GM18870 (cell line): ENCODE results near the gene RAB37.

ENCODE experiments used
- ATAC-seq: cut with Tn5 transposase; IDR thresholded peaks from one replicate; pipeline ENCODE4 v1.9.1; 2021; ENCODE audit warnings: moderate library complexity; ENCODE audit not compliant: unreplicated experiment

The RAB37 gene

GRCh38 chr17:74760404-74761105 is 23.5 kb downstream of the RAB37 start:
- ATAC-seq: no peak

- no peak for ATAC-seq
Measured at GRCh38 chr17:74761419-74761818, 24.4 kb downstream of the RAB37 start.

GRCh38 chr17:74761931-74762330 is 24.9 kb downstream of the RAB37 start:
- no peak for ATAC-seq

- no peak for ATAC-seq
Measured at GRCh38 chr17:74763565-74764387, 26.7 kb downstream of the RAB37 start.

- ATAC-seq: no peak
Measured at GRCh38 chr17:74764751-74765286, 27.8 kb downstream of the RAB37 start.

- ATAC-seq: no peak
Measured at GRCh38 chr17:74766413-74766812, 29.4 kb downstream of the RAB37 start.

- no peak for ATAC-seq
Measured at GRCh38 chr17:74767111-74767516, 30.1 kb downstream of the RAB37 start.

GRCh38 chr17:74768069-74768762 is 31.2 kb downstream of the RAB37 start:
- no peak for ATAC-seq

GRCh38 chr17:74768763-74769114 is 31.7 kb downstream of the RAB37 start:
- no peak for ATAC-seq

GRCh38 chr17:74769266-74769855 is 32.3 kb downstream of the RAB37 start:
- no peak for ATAC-seq

GRCh38 chr17:74769856-74770497 is 32.9 kb downstream of the RAB37 start:
- no peak for ATAC-seq

- ATAC-seq: no peak
Measured at GRCh38 chr17:74770498-74771318, 33.7 kb downstream of the RAB37 start.

GRCh38 chr17:74771319-74771914 is 34.4 kb downstream of the RAB37 start:
- ATAC-seq: no peak

- no peak for ATAC-seq
Measured at GRCh38 chr17:74772053-74772452, 35.0 kb downstream of the RAB37 start.

- ATAC-seq: no peak
Measured at GRCh38 chr17:74773414-74773813, 36.4 kb downstream of the RAB37 start.

- ATAC-seq: no peak
Measured at GRCh38 chr17:74773871-74774286, 36.8 kb downstream of the RAB37 start.

GRCh38 chr17:74775409-74776043 is 38.5 kb downstream of the RAB37 start:
- no peak for ATAC-seq

GRCh38 chr17:74776044-74776962 is 39.2 kb downstream of the RAB37 start, which contains the start of gene NAT9:
TSS of gene NAT9 (minus strand) at chr17:74776345. CDS start at chr17:74775698, 647 bp downstream.
- peak; percentile 44 for ATAC-seq
